Immature natural killer cell (primary cell): ENCODE measurements around the gene DNAJC5. TPM values are rescaled to one million over a fixed set of nuclear protein-coding genes. Genes with fewer than 3 reads are reported as not detected.

Source experiments
- DNase-seq, 3 donors: peaks; one replicate each; pipeline ENCODE4 v3.0.0; 2022; ENCODE audit warnings: mixed read lengths in 1 of 3
- H3K27ac Mint-ChIP-seq, 6 donors: one replicate each; pipeline ENCODE4 v1.8.0; 2020; ENCODE audit warnings: mixed read lengths in 6 of 6, mild to moderate bottlenecking in 5 of 6, inconsistent platforms in 4 of 6, moderate library complexity in 3 of 6
- H3K27me3 Mint-ChIP-seq, 3 donors: one replicate each; pipeline ENCODE4 v1.8.0; 2020 to 2021; ENCODE audit warnings: low read depth in 3 of 3, mild to moderate bottlenecking in 3 of 3, mixed read lengths in 3 of 3, moderate library complexity in 3 of 3, inconsistent platforms in 1 of 3
- H3K36me3 Mint-ChIP-seq, 3 donors: one replicate each; pipeline ENCODE4 v1.8.0; 2020; ENCODE audit warnings: mixed read lengths in 3 of 3, inconsistent platforms in 2 of 3, mild to moderate bottlenecking in 2 of 3
- H3K4me1 Mint-ChIP-seq, 2 donors: one replicate each; pipeline ENCODE4 v1.8.0; 2020; ENCODE audit warnings: inconsistent platforms in 2 of 2, mild to moderate bottlenecking in 2 of 2, mixed read lengths in 2 of 2, moderate library complexity in 1 of 2
- H3K4me3 Mint-ChIP-seq, 5 donors: one replicate each; pipeline ENCODE4 v1.8.0; 2020; ENCODE audit warnings: mild to moderate bottlenecking in 5 of 5, mixed read lengths in 5 of 5, inconsistent platforms in 3 of 5, moderate library complexity in 3 of 5
- H3K9me3 Mint-ChIP-seq, 6 donors: one replicate each; pipeline ENCODE4 v1.8.0; 2020; ENCODE audit warnings: mild to moderate bottlenecking in 6 of 6, mixed read lengths in 6 of 6, inconsistent platforms in 4 of 6, moderate library complexity in 3 of 6
- polyA plus RNA-seq, 3 donors: library from polyadenylated mRNA; unstranded; fragments of 300-500 nt; fragmentation: Illumina TruSeq; gene quantifications; one replicate each; pipeline ENCODE4 v1.2.3, GENCODE V29; 2021

DNAJC5 gene
- polyA plus RNA-seq, 3 donors from 2014 or later = 1.4 to 8.2 (median 2.9) TPM

GRCh38 chr20:63856098-63856511 lies 38.8 kb upstream of the DNAJC5 start:
- H3K36me3 Mint-ChIP-seq = no peaks in the 10 kb centered on the region
- no peaks in the 10 kb centered on the region for H3K9me3 Mint-ChIP-seq
- H3K4me1 Mint-ChIP-seq = peaks cover 14 to 21% of the 10 kb centered on the region in 2 donors
- H3K4me3 Mint-ChIP-seq = no peak overlapping the region
- H3K27me3 Mint-ChIP-seq = peaks cover 3 to 6% (median 3%) of the 10 kb centered on the region in 3 donors
- no peak overlapping the region for H3K27ac Mint-ChIP-seq
- DNase-seq = no peak

DNA sequence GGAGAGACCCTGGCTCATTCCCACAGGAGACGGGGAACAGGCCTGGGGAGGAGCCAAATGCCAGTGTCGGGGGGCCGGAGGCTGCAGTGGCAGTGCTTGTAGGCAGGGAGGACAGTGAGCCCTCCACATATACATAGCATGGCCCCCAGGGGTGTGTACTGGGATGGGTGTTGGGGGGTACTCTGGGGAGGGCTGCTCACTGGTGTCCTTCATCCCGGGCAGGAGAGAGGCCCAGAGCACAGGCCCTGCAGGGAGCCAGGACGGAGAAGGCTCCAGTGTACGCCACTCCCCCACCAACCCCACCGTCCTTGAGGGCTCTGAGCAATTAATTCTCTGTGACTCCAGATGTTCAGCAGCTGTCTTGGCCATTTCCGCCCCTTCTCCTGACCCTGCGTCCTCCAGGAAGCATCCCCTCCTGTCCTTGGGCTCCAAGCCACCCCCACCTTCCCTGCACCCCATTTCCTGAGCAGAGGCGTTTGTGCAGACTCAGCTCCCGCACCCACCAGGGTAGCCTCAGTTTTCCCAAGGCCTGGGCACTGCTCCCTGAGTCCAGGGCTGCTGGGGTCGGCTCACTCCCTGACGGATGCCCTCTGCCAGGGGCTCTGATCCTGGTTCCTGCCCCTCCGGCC lies 37.0 kb upstream of the DNAJC5 start:
- DNase-seq = no peak
- H3K4me1 Mint-ChIP-seq = peaks cover 13 to 19% of the 10 kb centered on the region in 2 donors
- H3K4me3 Mint-ChIP-seq = no peak overlapping the region
- peak overlapping the region in 1 of 6 donors; percentile 69 for H3K27ac Mint-ChIP-seq
- H3K36me3 Mint-ChIP-seq = no peaks in the 10 kb centered on the region
- no peaks in the 10 kb centered on the region for H3K9me3 Mint-ChIP-seq
- H3K27me3 Mint-ChIP-seq = peaks cover 0 to 3% (median 3%) of the 10 kb centered on the region in 3 donors

DNA sequence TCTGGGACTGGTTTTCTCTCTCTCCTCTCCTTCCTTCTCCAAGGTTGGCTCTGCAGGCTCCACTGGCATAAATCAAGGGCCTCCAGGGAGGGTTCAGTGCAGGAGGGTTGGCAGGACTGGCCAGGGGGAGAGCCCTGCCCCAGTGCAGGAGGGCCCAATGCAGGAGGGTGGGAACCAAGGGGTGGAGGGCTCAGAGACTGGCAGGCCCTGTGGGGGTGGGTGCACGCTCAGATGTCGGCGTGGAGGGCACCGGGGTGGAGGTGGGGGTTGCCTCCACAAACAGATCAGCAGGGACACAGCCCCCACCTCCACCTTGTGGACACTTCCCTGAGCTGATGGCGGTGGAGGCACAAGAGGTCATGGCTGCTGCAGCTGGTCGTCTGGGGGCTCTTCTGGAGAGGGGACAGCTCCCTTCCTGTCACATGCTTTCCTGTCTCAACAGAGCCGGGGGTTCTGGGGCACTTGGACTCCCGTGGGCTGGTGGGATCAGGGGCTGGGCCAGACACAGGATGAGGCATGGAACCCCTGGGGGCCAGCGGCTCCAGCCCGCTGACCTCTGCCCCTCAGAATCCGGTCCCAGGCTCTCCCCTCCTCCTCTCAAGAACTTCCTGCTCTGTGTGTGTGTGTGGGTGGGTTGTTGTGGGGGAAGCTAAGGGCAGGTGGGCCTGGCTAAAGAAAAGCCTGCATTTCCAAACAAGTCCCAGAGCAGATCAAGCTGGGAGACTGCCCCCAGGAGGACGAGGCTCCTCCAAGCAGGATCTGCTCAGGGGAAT lies 36.3 kb upstream of the DNAJC5 start:
- H3K27me3 Mint-ChIP-seq = peaks cover 2 to 3% (median 3%) of the 10 kb centered on the region in 3 donors
- H3K4me3 Mint-ChIP-seq = peak overlapping the region in 2 of 5 donors; percentile 9 to 40
- no peak for DNase-seq
- peaks cover 0 to 4% (median 0%) of the 10 kb centered on the region in 3 donors for H3K36me3 Mint-ChIP-seq
- peaks cover 19 to 25% of the 10 kb centered on the region in 2 donors for H3K4me1 Mint-ChIP-seq
- peak overlapping the region in 1 of 6 donors; percentile 73 for H3K27ac Mint-ChIP-seq
- H3K9me3 Mint-ChIP-seq = no peaks in the 10 kb centered on the region

DNA sequence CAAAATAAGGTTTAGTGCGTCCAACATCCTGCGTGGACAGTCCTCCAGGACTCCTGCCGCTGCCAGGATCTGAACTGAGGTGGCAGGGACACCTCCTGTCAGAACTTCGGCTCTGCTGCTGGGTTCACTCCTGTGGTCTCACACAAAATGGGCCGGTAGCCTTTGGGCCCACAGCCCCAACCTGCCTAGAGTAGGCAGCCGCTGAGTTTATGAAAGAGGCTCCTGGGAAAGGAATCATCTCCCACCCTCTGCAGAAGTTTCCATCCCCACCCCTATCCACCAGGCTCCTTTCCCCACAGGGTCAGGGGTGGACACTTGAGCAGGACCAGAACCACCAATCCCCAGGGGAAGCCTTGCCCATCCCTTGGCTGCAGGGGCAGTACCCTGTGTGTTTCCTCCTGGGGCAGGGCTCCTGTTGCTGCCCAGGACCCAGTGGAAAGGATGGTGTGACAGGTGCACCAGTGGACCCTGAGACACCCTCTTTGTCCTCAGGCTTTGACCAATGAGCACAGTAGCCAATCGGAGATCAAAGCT lies 35.7 kb upstream of the DNAJC5 start:
- peak overlapping the region in 1 of 6 donors; percentile 73 for H3K27ac Mint-ChIP-seq
- H3K4me1 Mint-ChIP-seq = peaks cover 26 to 32% of the 10 kb centered on the region in 2 donors
- H3K27me3 Mint-ChIP-seq = peaks cover 3 to 5% (median 4%) of the 10 kb centered on the region in 3 donors
- no peaks in the 10 kb centered on the region for H3K9me3 Mint-ChIP-seq
- no peak for DNase-seq
- peaks cover 0 to 4% (median 0%) of the 10 kb centered on the region in 3 donors for H3K36me3 Mint-ChIP-seq
- H3K4me3 Mint-ChIP-seq = no peak overlapping the region

GRCh38 chr20:63860325-63861051 lies 34.4 kb upstream of the DNAJC5 start:
- Mint-ChIP-seq H3K36me3 (peaks cover 0 to 4% (median 0%) of the 10 kb centered on the region in 3 donors), H3K9me3 (no peaks in the 10 kb centered on the region), H3K27me3 (peaks cover 8 to 12% (median 9%) of the 10 kb centered on the region in 3 donors), H3K4me1 (peaks cover 31 to 39% of the 10 kb centered on the region in 2 donors), H3K4me3 (no peak overlapping the region), H3K27ac (peak overlapping the region in 2 of 6 donors; percentile 34 to 64)
- DNase-seq = no peak

- Mint-ChIP-seq H3K27me3 (peaks cover 8 to 17% (median 9%) of the 10 kb centered on the region in 3 donors), H3K4me1 (peaks cover 38 to 48% of the 10 kb centered on the region in 2 donors), H3K27ac (peak within 1 kb of the TSS in 2 of 6 donors; percentile 23 to 64), H3K36me3 (peaks cover 0 to 4% (median 0%) of the 10 kb centered on the region in 3 donors), H3K9me3 (no peaks in the 10 kb centered on the region), H3K4me3 (no peak within 1 kb of the TSS)
- DNase-seq = no peak
These were observed 33.5 kb upstream of the DNAJC5 start, which contains the start of gene ABHD16B for GRCh38 chr20:63861365-63861934. Gene ABHD16B, plus strand, starts transcription at chr20:63861498. Its CDS starts 43 bp downstream, at chr20:63861541.

DNA sequence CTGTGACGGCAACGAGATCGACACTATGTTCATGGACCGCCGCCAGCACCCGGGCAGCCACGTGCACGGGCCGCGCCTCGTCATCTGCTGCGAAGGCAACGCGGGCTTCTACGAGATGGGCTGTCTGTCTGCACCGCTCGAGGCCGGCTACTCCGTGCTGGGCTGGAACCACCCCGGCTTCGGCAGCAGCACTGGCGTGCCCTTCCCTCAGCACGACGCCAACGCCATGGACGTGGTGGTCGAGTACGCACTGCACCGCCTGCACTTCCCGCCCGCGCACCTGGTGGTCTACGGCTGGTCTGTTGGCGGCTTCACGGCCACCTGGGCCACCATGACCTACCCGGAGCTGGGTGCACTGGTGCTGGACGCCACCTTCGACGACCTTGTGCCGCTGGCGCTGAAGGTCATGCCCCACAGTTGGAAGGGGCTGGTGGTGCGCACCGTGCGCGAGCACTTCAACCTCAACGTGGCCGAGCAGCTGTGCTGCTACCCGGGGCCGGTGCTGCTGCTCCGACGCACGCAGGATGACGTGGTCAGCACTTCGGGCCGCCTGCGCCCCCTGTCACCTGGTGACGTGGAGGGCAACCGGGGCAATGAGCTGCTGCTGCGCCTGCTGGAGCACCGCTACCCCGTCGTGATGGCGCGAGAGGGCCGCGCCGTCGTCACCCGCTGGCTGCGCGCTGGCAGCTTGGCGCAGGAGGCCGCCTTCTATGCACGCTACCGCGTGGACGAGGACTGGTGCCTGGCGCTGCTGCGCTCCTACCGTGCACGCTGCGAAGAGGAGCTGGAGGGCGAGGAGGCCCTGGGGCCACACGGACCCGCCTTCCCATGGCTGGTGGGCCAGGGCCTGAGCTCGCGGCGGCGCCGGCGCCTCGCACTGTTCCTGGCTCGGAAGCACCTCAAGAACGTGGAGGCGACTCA lies 32.7 kb upstream of the DNAJC5 start:
- Mint-ChIP-seq H3K36me3 (peaks cover 0 to 4% (median 0%) of the 10 kb centered on the region in 3 donors), H3K27ac (no peak overlapping the region), H3K9me3 (no peaks in the 10 kb centered on the region), H3K4me3 (no peak overlapping the region), H3K4me1 (peaks cover 36 to 45% of the 10 kb centered on the region in 2 donors), H3K27me3 (peaks cover 8 to 17% (median 9%) of the 10 kb centered on the region in 3 donors)
- DNase-seq = no peak

DNA sequence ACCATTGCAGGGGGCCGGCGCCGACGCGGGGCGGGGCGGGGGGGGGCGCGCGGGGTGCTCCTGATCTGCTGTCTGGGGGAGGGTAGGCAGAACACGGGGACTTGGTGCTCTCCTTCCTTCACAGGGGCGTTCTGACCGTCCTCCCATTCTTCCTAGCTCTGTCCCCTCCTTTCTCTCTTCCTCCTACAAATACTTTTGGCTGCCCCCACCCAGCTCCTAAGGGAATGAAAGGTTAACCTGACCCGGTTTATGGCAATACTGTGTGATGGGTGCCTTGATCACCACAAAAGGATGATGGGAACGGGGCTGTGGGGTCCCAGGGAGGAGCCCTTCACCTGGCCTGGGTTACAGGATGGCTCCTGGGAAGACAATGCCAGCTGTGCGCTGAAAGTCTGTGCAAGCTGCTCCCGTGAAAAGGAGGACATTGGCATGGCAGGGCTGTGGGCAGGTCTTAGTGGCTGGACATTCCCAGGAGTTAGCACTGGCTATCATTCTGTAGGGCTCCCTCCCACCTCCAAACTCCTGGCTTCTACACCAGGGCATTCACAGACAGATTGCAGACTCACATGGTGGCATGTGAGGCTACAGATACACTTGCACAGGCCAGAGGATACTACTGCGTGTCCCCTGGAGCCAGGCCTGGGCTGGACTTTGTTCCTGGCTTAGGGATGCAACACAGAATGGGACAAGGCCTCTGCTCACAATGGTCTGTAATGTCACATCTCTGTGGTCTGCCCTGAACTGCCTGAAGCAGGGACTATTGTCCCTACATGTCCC lies 31.7 kb upstream of the DNAJC5 start:
- Mint-ChIP-seq H3K9me3 (no peaks in the 10 kb centered on the region), H3K36me3 (peaks cover 0 to 7% (median 0%) of the 10 kb centered on the region in 3 donors), H3K4me3 (peak overlapping the region; percentile 91 to 98 (median 97)), H3K27me3 (peaks cover 8 to 17% (median 9%) of the 10 kb centered on the region in 3 donors), H3K4me1 (peaks cover 37 to 43% of the 10 kb centered on the region in 2 donors), H3K27ac (peak overlapping the region; percentile 91 to 98 (median 95))
- no peak for DNase-seq

DNA sequence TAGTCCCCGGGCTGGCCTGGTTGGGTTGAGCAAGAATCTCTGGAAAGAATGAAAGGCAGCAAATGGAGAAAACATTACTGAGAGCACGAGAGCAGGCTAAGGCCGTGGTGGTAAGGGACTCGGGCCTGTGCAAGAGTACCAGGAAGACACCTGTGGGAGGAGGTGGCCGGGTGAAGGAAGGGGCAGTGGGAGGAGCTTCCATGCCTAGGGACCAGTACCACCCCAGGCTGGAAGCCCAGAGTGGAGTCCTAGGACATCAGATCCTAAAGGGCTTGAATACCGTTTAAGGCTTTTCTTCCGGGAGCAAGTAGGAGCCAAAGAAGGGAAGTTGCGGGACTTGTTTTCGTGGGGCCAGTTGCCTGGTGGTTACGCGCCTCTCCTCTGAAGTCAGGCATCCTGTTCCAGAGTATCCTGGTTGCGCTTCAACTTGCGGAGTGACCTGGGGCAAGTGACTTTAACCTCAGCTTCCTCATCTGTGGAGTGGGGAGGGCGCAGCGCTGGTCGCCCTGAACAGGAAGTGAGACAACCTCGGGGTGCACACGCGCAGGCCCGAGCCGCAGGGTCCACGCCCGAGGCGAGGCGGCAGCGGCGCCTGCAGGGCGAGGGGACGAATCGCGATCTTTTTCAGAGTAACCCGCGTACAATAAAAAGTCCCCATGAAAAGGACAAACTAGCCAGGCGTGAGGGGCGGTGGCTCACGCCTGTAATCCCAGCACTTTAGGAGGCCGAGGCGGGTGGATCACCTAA lies 31.0 kb upstream of the DNAJC5 start:
- no peaks in the 10 kb centered on the region for H3K9me3 Mint-ChIP-seq
- H3K27ac Mint-ChIP-seq = peak overlapping the region; percentile 91 to 98 (median 95)
- DNase-seq = peak; percentile 81 to 84 (median 84)
- peak overlapping the region; percentile 91 to 98 (median 97) for H3K4me3 Mint-ChIP-seq
- H3K27me3 Mint-ChIP-seq = peaks cover 8 to 17% (median 9%) of the 10 kb centered on the region in 3 donors
- peaks cover 31 to 39% of the 10 kb centered on the region in 2 donors for H3K4me1 Mint-ChIP-seq
- peaks cover 0 to 9% (median 0%) of the 10 kb centered on the region in 3 donors for H3K36me3 Mint-ChIP-seq

DNA sequence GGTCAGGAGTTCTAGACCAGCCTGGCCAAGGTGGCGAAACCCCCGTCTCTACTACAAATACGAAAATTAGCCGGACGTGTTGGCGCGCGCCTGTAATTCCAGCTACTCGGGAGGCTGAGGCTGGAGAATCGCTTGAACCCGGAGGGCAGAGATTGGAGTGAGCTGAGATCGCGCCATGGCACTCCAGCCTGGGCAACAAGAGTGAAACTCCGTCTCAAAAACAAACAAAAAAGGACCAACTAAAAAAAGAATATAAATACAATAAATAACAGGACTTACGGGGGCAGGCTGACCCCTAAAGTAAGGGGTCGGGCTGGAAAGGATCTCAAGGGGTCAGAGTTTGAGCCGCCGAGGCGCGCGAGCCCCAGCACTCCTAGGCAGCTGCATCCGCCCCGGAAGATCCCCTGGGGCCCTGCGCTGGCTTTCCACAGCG lies 30.4 kb upstream of the DNAJC5 start:
- H3K27me3 Mint-ChIP-seq = peaks cover 8 to 17% (median 9%) of the 10 kb centered on the region in 3 donors
- H3K4me1 Mint-ChIP-seq = peaks cover 31 to 37% of the 10 kb centered on the region in 2 donors
- peak overlapping the region; percentile 91 to 98 (median 97) for H3K4me3 Mint-ChIP-seq
- H3K9me3 Mint-ChIP-seq = no peaks in the 10 kb centered on the region
- DNase-seq = no peak
- H3K27ac Mint-ChIP-seq = peak overlapping the region; percentile 91 to 98 (median 95)
- H3K36me3 Mint-ChIP-seq = peaks cover 5 to 9% (median 5%) of the 10 kb centered on the region in 3 donors
